Activated CD8-positive, alpha-beta memory T cell treated with anti-CD3 and anti-CD28 coated beads for 4 hours (primary cell): ENCODE measurements around the gene CDH15.
"Not testable (repeated sequence)": the region's sequence is repeated elsewhere in the genome, so short reads cannot be mapped to it uniquely, and the experiment has no call there.

ENCODE experiments used
- DNase-seq, 2 donors: peaks; one replicate each; pipeline ENCODE4 v3.0.0-alpha.2; 2020; ENCODE audit warnings: low read depth in 2 of 2

CDH15 gene

GRCh38 chr16:89233678-89234490 is 62.3 kb downstream of the CDH15 start:
- DNase-seq: no peak

GRCh38 chr16:89237733-89238132 is 66.2 kb downstream of the CDH15 start:
- DNase-seq: no peak

- peak; percentile 50 to 61 for DNase-seq
Observed at GRCh38 chr16:89241187-89242007, 69.8 kb downstream of the CDH15 start.

GRCh38 chr16:89242795-89243200 is 71.2 kb downstream of the CDH15 start:
- DNase-seq: no peak

DNA sequence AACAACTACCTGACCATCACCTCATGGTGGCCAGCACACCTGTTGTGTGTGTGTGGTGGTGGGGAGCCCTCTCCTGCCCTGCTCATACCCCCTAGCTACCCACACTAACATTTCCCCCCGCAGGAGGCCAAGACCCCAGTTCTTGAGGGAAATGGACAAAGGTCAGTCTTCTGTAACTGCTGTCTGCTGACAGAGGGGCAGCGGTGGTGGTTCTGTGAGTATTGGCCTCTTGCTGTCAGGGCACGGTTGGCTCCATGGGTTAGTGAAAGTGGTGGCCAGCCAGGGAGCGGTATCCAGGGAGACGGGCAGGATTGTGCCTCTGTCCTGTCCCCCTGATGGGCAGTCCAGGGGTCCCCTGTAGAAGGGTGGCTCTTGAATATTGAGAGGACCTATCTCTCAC is 72.1 kb downstream of the CDH15 start:
- DNase-seq: no peak

GRCh38 chr16:89244264-89244663 is 72.7 kb downstream of the CDH15 start:
- DNase-seq: not testable (repeated sequence)

DNA sequence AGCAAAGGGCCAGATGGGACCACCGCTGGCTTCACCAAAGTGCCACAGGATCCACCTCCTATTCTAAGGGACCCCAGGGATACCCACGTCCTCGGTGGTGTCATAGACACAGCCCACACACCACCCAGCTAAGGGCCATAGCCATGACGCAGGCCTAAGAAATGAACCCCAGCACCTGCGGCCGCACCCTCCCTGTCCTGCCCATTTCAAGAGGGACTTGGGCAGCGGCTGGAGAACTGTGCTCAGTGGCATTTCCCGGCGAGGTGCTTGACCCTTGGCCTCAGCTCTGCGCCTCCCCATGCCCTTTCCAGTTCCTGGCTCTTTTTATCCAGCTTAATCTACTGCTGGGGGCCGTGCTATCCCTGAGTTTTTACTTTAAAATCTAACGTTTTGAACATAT is 73.2 kb downstream of the CDH15 start:
- no peak for DNase-seq
